Adrenal gland (tissue), 12 donors: Measurements from ENCODE around the gene LAD1. TPM values are rescaled to one million over a fixed set of nuclear protein-coding genes. Genes with fewer than 3 reads are reported as not detected.

Source experiments
- DNase-seq, 7 donors: peaks; one replicate each; pipeline ENCODE4 v3.0.0-alpha.2; 2019 to 2020
- H3K27ac ChIP-seq, 5 donors: fragments of 200-600 bp; sonication (generic) in 4 of 5; 1 replicate in 3 of 5; 2 replicates in 2 of 5; pipeline versions ENCODE4 v1.5.1 to v1.8.0; 2016 to 2020; ENCODE audit warnings: mild to moderate bottlenecking in 1 of 5
- H3K27me3 ChIP-seq: fragments of 200-600 bp; 2 replicates; pipeline ENCODE4 v1.8.0; 2021
- H3K36me3 ChIP-seq, 2 donors: fragments of 200-600 bp; replicated peaks in 1 of 2; 1 replicate in 1 of 2; 2 replicates in 1 of 2; pipeline versions ENCODE4 v1.5.1 to v1.8.0; 2018 to 2022
- H3K4me1 ChIP-seq, 2 donors: fragments of 200-600 bp; replicated peaks in 1 of 2; 1 replicate in 1 of 2; 2 replicates in 1 of 2; pipeline versions ENCODE4 v1.5.1 to v1.8.0; 2018 to 2021
- H3K4me3 ChIP-seq, 4 donors: fragments of 200-600 bp; sonication (generic) in 3 of 4; one replicate each; pipeline ENCODE4 v1.5.1; 2016 to 2018
- H3K9me3 ChIP-seq, 3 donors: fragments of 200-600 bp; sonication (generic) in 1 of 3; replicated peaks in 1 of 3; 1 replicate in 2 of 3; 2 replicates in 1 of 3; pipeline versions ENCODE4 v1.5.1 to v1.8.0; 2016 to 2021
- POLR2A ChIP-seq, 2 donors: fragments of 450-650 bp; IDR thresholded peaks; one replicate each; pipeline ENCODE4 v1.6.1; 2017; ENCODE audit warnings: antibody characterized with exemption in 2 of 2, mild to moderate bottlenecking in 2 of 2, moderate library complexity in 1 of 2
- WGBS, 4 donors: extraction: QIAGEN DNeasy Blood & Tissue Kit in 2 of 4; methylation state at CpG; one replicate each; pipeline versions ENCODE4 v1.1.5 to v1.1.7; 2013 to 2017; 5-methylcytosine and 5-hydroxymethylcytosine counted together
- intact Hi-C, 2 donors: fragments of 100-400 bp; cut with DNase I; formaldehyde crosslinking; loops; one replicate each; pipeline versions ENCODE4 v1.14.1 to v1.15.0; 2022 to 2023
- polyA plus RNA-seq, 3 donors: library from polyadenylated mRNA; stranded (reverse); fragments of 200-250 nt in 2 of 3; fragments of 350-450 nt in 1 of 3; fragmentation: Illumina TruSeq in 1 of 3; extraction: RNeasy Lipid Tissue Mini Kit (QIAGEN cat#74804) in 1 of 3; gene quantifications; one replicate each; pipeline ENCODE4 v1.2.3, GENCODE V29; 2013 to 2014
- total RNA-seq, 9 donors: library from RNA; depleted of rRNA in 4 of 9; stranded (reverse); fragments of >200 nt in 4 of 9; fragments of 120-200 nt in 1 of 9; fragmentation: NEBNext Ultra II Directional in 1 of 9; extraction: Animal tissue kit (Norgen Biotek cat#: 25700) in 1 of 9; gene quantifications; one replicate each; pipeline versions ENCODE4 v1.1.0 to v1.2.4, GENCODE V29; 2013 to 2023
- TF ChIP-seq, protein P1 (sequence below), 6 experiments: fragments of 450-650 bp in 4 of 6; fragments of 200-600 bp in 2 of 6; sonication (generic) in 1 of 6; IDR thresholded peaks; 1 replicate in 5 of 6; 2 replicates in 1 of 6; pipeline versions ENCODE4 v1.5.1 to v1.8.0; 2016 to 2021; ENCODE audit warnings: antibody characterized with exemption in 6 of 6, mild to moderate bottlenecking in 2 of 6, moderate library complexity in 1 of 6
- donor health status: healthy with polysubstance abuse.
- donor health status: Bipolar disorder and iron deficiency.
- donor health status: DM: yes; HTN: yes; CAD: no.
- donor health status: DM: no; HTN: no; CAD: no.
- donor health status: DM: no; HTN: no; CAD: no.
- donor health status: DM: yes; HTN: yes; CAD: no.

Gene LAD1
- total and polyA plus RNA-seq, 12 donors = 0.08 to 0.61 (median 0.17) TPM; not detected in 7

DNA sequence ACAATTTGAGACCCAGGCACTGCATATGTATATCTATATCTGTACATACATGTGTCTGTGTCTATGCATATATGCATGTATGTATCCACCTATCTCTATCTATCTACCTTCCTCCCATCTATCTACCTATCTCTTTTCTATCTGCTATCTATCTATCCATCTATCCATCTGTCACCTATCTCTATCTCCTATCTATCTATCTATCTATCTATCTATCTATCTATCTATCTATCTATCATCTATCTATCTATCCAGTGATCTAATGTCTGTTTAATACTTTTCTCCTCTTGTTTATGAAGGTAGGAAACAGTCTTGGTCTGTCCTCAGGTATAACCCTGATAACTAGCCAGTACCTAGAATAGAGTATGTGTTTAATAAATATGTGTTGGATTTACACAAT lies 47.5 kb downstream of the LAD1 start:
- intact Hi-C loops = no loop called here
- H3K27me3 ChIP-seq = peaks cover 5% of the 10 kb centered on the region

DNA sequence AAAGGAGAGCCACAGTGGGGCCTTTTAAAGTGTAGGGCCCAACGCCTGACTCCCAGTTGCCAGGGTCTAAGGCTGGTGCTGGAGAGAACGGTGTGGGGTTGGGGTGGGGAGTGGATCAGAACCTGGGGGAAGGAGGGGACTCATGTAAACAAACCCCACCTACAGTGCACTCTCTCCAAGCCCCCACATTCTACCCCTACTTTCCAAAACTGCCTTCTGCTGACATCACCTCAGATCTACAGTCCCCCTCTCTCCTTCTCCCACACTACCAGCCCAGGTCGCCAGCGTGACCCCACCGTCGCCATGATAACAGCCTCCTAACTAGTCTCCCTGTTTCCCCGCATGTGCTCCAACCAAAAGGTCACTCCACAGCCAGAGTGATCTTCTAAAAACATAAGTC lies 48.2 kb downstream of the LAD1 start:
- no peak overlapping the region for H3K4me3 ChIP-seq
- no peak for DNase-seq
- TF ChIP-seq, protein P1, sequence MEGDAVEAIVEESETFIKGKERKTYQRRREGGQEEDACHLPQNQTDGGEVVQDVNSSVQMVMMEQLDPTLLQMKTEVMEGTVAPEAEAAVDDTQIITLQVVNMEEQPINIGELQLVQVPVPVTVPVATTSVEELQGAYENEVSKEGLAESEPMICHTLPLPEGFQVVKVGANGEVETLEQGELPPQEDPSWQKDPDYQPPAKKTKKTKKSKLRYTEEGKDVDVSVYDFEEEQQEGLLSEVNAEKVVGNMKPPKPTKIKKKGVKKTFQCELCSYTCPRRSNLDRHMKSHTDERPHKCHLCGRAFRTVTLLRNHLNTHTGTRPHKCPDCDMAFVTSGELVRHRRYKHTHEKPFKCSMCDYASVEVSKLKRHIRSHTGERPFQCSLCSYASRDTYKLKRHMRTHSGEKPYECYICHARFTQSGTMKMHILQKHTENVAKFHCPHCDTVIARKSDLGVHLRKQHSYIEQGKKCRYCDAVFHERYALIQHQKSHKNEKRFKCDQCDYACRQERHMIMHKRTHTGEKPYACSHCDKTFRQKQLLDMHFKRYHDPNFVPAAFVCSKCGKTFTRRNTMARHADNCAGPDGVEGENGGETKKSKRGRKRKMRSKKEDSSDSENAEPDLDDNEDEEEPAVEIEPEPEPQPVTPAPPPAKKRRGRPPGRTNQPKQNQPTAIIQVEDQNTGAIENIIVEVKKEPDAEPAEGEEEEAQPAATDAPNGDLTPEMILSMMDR (IDR thresholded peaks at IDR 0.05) = no peak
- no peak for TF ChIP-seq POLR2A (IDR thresholded peaks at IDR 0.05)
- no peaks in the 10 kb centered on the region for H3K36me3 ChIP-seq
- intact Hi-C loops = no loop called here
- H3K27me3 ChIP-seq = peaks cover 5% of the 10 kb centered on the region
- no peak overlapping the region for H3K27ac ChIP-seq
- WGBS, 4 donors = 73 to 81% (median 79%) methylated on average over 7 of the region's 7 CpGs
- no peaks in the 10 kb centered on the region for H3K4me1 ChIP-seq
- no peaks in the 10 kb centered on the region for H3K9me3 ChIP-seq

More for the DNA sequence above, 47.5 kb downstream of the LAD1 start:
- H3K4me1 ChIP-seq = no peaks in the 10 kb centered on the region
- no peak for DNase-seq
- H3K9me3 ChIP-seq = no peaks in the 10 kb centered on the region
- no peak overlapping the region for H3K4me3 ChIP-seq
- H3K36me3 ChIP-seq = no peaks in the 10 kb centered on the region
- no peak overlapping the region for H3K27ac ChIP-seq
- TF ChIP-seq, protein P1 (IDR thresholded peaks at IDR 0.05) = no peak
- no peak for TF ChIP-seq POLR2A (IDR thresholded peaks at IDR 0.05)

DNA sequence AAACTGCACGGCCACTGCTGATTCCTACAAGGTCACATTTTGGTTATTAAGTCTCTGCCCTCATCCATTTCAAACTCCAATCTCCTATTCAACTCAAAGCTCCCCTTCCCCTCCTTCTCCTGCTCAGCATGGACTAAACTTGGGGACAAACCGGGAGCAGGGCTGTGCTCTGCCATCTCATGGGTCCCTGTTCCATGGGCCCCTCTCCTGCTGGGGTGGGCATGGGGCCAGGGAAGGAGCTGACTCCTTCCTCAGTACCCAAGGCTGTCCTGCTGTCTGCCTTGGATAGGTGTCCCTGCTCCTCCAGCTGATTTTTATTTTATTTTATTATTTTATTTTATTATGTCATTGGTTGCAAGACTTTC lies 48.8 kb downstream of the LAD1 start:
- intact Hi-C loops = no loop called here
- DNase-seq = no peak
- Histone ChIP-seq H3K4me3 (no peak overlapping the region), H3K36me3 (no peaks in the 10 kb centered on the region), H3K27me3 (peaks cover 5% of the 10 kb centered on the region), H3K4me1 (no peaks in the 10 kb centered on the region), H3K9me3 (no peaks in the 10 kb centered on the region), H3K27ac (no peak overlapping the region)
- TF ChIP-seq, protein P1 (IDR thresholded peaks at IDR 0.05) = no peak
- no peak for TF ChIP-seq POLR2A (IDR thresholded peaks at IDR 0.05)
- 54 to 62% (median 58%) methylated on average over 2 of the region's 2 CpGs for WGBS, 4 donors

DNA sequence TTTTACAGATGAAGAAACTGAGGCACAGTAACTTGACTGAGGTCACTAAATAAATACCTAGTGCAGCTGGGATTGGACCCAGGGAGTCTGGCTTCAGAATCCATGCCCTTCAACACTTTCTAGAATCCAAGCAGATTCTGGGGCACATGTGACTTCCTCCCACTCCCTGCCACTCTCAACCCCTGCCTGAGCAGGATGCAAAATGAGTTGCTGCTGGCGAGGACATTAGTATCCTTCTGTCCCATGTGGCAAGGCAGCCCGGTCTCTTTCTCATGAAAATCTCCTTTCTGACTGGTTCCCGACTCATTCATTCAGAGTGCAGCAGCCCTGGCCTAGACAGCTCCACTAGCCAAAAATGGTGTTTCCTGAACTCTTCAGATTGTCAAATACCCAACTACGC lies 50.0 kb downstream of the LAD1 start:
- peaks cover 5% of the 10 kb centered on the region for H3K27me3 ChIP-seq
- H3K4me3 ChIP-seq = no peak overlapping the region
- H3K4me1 ChIP-seq = no peaks in the 10 kb centered on the region
- intact Hi-C loops = no loop called here
- H3K9me3 ChIP-seq = no peaks in the 10 kb centered on the region
- H3K27ac ChIP-seq = no peak overlapping the region
- WGBS, 4 donors = 78 to 84% (median 80%) methylated on average over 4 of the region's 4 CpGs
- no peak for DNase-seq
- TF ChIP-seq POLR2A (IDR thresholded peaks at IDR 0.05) = no peak
- TF ChIP-seq, protein P1 (IDR thresholded peaks at IDR 0.05) = no peak
- H3K36me3 ChIP-seq = no peaks in the 10 kb centered on the region
